WTC11 (cell line): Measurements from ENCODE around the gene TLE3. TPM values are rescaled to one million over a fixed set of nuclear protein-coding genes. Genes with fewer than 3 reads are reported as not detected.
A peak's percentile ranks its signal among the peaks of the same experiment; 100 is the strongest.

ENCODE experiments used
- ATAC-seq: fragments of 200-7000 bp; cut with Tn5 transposase; 2 replicates; pipeline ENCODE4 v1.10.0; 2021; ENCODE audit warnings: mild to moderate bottlenecking, moderate library complexity
- CTCF ChIA-PET: fragments of 300-600 bp; sonication (Branson Sonifier 250); formaldehyde crosslinking; loops from one replicate; lab custom pipeline; 2021; ENCODE audit warnings: antibody characterized with exemption; lab: Charles Lee
- POLR2A ChIA-PET: fragments of 350-600 bp; sonication (Branson Sonifier 250); formaldehyde crosslinking; loops from one replicate; lab custom pipeline; 2021; ENCODE audit warnings: antibody characterized with exemption; lab: Charles Lee
- DNase-seq: peaks from one replicate; pipeline ENCODE4 v3.0.0; 2021; ENCODE audit warnings: low spot score
- H3K27ac Mint-ChIP-seq: 2 replicates; pipeline ENCODE4 v1.8.0; 2021; ENCODE audit warnings: mixed read lengths
- H3K27me3 Mint-ChIP-seq: 2 replicates; pipeline ENCODE4 v1.8.0; 2021; ENCODE audit warnings: low read depth, mild to moderate bottlenecking, moderate library complexity, mixed read lengths
- H3K36me3 Mint-ChIP-seq: 2 replicates; pipeline ENCODE4 v1.8.0; 2021; ENCODE audit warnings: mixed read lengths
- H3K4me1 Mint-ChIP-seq: 2 replicates; pipeline ENCODE4 v1.8.0; 2022; ENCODE audit warnings: mixed read lengths
- H3K4me3 Mint-ChIP-seq: 2 replicates; pipeline ENCODE4 v1.8.0; 2021; ENCODE audit warnings: mild to moderate bottlenecking, moderate library complexity, mixed read lengths
- H3K9me3 Mint-ChIP-seq: 2 replicates; pipeline ENCODE4 v1.8.0; 2021; ENCODE audit warnings: mixed read lengths
- ARID4B ChIP-seq: sonication (generic); formaldehyde crosslinking; IDR thresholded peaks from 2 replicates; pipeline ENCODE4 v1.8.0; 2023; ENCODE audit warnings: missing genetic modification reagents, mild to moderate bottlenecking, borderline replicate concordance
- ATF1 ChIP-seq: sonication (generic); formaldehyde crosslinking; IDR thresholded peaks from 2 replicates; pipeline ENCODE4 v1.8.1; 2023; ENCODE audit warnings: mild to moderate bottlenecking, moderate library complexity, missing genetic modification reagents
- EMX1 ChIP-seq: fragments of 250-450 bp; sonication (Bioruptor Pico); IDR thresholded peaks from 2 replicates; pipeline ENCODE4 v1.8.0; 2021; ENCODE audit warnings: mild to moderate bottlenecking
- ERG ChIP-seq: fragments of 250-450 bp; sonication (Bioruptor Pico); IDR thresholded peaks from 2 replicates; pipeline ENCODE4 v1.8.0; 2021; ENCODE audit warnings: mild to moderate bottlenecking
- IRF2 ChIP-seq: sonication (generic); formaldehyde crosslinking; IDR thresholded peaks from 2 replicates; pipeline ENCODE4 v1.8.0; 2022; ENCODE audit warnings: low read depth, missing genetic modification reagents, borderline replicate concordance
- OVOL2 ChIP-seq: fragments of 250-450 bp; sonication (Bioruptor Pico); IDR thresholded peaks from 2 replicates; pipeline ENCODE4 v1.9.0; 2021; ENCODE audit warnings: mild to moderate bottlenecking, borderline replicate concordance
- PRRX2 ChIP-seq: fragments of 250-450 bp; sonication (Bioruptor Pico); IDR thresholded peaks from 2 replicates; pipeline ENCODE4 v1.8.0; 2021; ENCODE audit warnings: mild to moderate bottlenecking
- TP53 ChIP-seq: sonication (generic); formaldehyde crosslinking; IDR thresholded peaks from 2 replicates; pipeline ENCODE4 v1.8.1; 2023; ENCODE audit warnings: mild to moderate bottlenecking, missing genetic modification reagents
- total RNA-seq: library from RNA; stranded (reverse); gene quantifications from 3 replicates; pipeline ENCODE4 v1.2.3, GENCODE V29; 2021
- TF ChIP-seq, protein P1 (sequence below): sonication (generic); formaldehyde crosslinking; conservative IDR thresholded peaks from 2 replicates; pipeline ENCODE4 v1.8.1; 2022; ENCODE audit warnings: mild to moderate bottlenecking, missing genetic modification reagents
- TF ChIP-seq, protein P2 (sequence below): sonication (generic); formaldehyde crosslinking; IDR thresholded peaks from 2 replicates; pipeline ENCODE4 v1.8.0; 2023; ENCODE audit warnings: missing genetic modification reagents
- TF ChIP-seq, protein P3 (sequence below): fragments of 250-450 bp; sonication (Bioruptor Pico); IDR thresholded peaks from 2 replicates; pipeline ENCODE4 v1.9.0; 2021; ENCODE audit warnings: mild to moderate bottlenecking, borderline replicate concordance

TLE3 gene
- total RNA-seq, 1 experiment from 2014 or later: 78.7 TPM

DNA sequence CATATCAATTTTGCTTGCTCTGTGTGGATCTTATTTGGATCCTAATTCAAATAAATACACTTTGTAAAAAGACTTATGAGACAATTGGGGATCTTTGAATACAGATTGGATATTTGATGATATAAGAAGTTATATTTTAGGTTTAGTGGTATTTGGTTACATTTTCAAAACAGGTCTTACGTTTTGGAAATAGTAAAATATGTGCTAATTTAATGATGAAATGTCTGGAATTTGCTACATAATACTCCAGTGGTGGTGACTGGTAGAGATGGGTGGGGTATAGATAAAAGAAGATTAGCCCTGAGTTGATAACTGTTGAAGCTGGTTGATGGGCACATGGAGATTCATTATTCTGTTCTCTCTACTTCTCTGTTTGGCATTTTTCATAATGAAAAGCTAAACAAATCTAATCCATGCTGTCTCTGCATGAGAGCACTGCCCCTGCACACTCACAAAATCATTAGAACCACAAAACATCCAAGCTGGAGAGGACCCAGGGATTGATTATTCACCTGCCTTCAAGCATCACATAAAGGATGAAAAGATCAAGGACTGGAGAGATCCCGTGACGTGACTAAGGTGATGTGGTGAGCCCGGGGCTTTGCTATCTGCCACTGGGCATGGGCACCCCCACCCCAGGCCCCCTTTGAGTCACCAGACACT is 58.9 kb downstream of the TLE3 start (continued):
- TF ChIP-seq, protein P1, sequence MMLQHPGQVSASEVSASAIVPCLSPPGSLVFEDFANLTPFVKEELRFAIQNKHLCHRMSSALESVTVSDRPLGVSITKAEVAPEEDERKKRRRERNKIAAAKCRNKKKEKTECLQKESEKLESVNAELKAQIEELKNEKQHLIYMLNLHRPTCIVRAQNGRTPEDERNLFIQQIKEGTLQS (CRISPR knock-in tag): no peak
- no peak for TF ChIP-seq IRF2 (CRISPR knock-in tag)

DNA sequence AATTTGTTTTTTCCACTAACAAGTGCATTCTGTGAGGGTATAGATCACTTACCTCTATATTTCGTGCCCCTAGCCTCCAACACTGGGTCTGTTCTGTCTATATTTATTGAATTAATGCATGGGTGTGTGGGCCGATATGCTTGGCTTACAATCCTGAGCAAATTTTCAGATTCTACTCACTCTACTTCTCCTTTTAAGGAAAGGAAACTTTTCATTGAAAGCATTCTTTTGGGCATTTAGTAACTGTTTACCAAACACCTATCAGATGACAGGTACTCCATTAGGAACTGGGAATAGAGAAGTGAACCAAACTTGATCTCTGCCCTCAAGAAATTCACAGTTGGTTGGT is 60.5 kb downstream of the TLE3 start:
- ChIA-PET POLR2A (no interaction called here), CTCF (interaction anchor here (0.5 to 0.9 kb wide), 2 partner anchors 328 to 559 kb away, joined by 3 read pairs; no protein-coding TSS in a partner anchor)

DNA sequence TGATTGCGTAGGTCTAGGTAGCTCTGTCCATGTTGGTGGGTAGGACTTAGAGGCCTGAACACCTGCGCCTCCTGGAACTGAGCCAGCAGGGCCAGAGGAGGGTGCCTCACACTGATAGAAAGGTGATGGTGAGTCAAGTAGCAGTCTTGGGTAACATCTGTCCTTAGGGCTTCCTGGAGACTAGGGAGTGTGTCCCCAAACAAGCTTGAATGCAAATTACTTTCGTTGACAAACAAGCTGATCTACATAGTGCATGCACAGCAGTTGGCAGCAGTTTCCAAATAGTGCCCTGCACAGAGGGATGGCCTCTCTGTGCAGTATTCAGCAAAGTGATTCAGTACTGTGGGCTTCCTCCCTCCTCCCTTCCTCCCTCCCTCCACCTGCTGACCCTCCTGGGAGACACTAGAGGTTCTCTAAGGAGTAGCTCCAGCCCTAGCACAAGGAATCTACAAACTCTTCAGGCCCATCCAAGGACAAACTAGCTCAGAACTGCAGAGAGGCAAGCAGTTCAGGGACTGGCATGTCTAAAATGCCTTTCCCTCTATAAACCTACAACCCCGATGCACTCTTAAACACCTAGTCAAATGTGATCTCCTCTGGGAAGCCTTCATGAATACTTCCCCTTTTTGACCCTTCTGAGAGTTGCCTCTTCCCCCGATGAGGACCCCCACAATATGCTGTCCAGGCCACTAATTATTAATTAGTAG is 61.0 kb downstream of the TLE3 start:
- H3K9me3 Mint-ChIP-seq: no peaks in the 10 kb centered on the region; the same call in 1 of the 2 replicates
- H3K4me1 Mint-ChIP-seq: peaks cover 11% of the 10 kb centered on the region
- ChIA-PET POLR2A (no interaction called here), CTCF (interaction anchor here (0.5 to 0.9 kb wide), 2 partner anchors 328 to 558 kb away, joined by 3 read pairs; no protein-coding TSS in a partner anchor)
- H3K4me3 Mint-ChIP-seq: no peak overlapping the region
- H3K27ac Mint-ChIP-seq: no peak overlapping the region
- peak; percentile 30 for ATAC-seq
- H3K27me3 Mint-ChIP-seq: no peaks in the 10 kb centered on the region
- no peaks in the 10 kb centered on the region for H3K36me3 Mint-ChIP-seq
- no peak for DNase-seq
- TF ChIP-seq PRRX2 (CRISPR knock-in tag) (no peak), TP53 (CRISPR knock-in tag) (no peak), ARID4B (CRISPR knock-in tag) (no peak), ATF1 (CRISPR knock-in tag) (no peak), EMX1 (no peak), OVOL2 (CRISPR knock-in tag) (no peak)
- TF ChIP-seq, protein P2, sequence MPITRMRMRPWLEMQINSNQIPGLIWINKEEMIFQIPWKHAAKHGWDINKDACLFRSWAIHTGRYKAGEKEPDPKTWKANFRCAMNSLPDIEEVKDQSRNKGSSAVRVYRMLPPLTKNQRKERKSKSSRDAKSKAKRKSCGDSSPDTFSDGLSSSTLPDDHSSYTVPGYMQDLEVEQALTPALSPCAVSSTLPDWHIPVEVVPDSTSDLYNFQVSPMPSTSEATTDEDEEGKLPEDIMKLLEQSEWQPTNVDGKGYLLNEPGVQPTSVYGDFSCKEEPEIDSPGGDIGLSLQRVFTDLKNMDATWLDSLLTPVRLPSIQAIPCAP (CRISPR knock-in tag): no peak

More for the DNA sequence above, 60.5 kb downstream of the TLE3 start:
- no peaks in the 10 kb centered on the region; the same call in 1 of the 2 replicates for H3K9me3 Mint-ChIP-seq
- no peaks in the 10 kb centered on the region for H3K27me3 Mint-ChIP-seq
- H3K27ac Mint-ChIP-seq: no peak overlapping the region
- H3K4me1 Mint-ChIP-seq: peaks cover 10% of the 10 kb centered on the region
- ATAC-seq: no peak
- no peak for DNase-seq
- no peaks in the 10 kb centered on the region for H3K36me3 Mint-ChIP-seq
- TF ChIP-seq, protein P3, sequence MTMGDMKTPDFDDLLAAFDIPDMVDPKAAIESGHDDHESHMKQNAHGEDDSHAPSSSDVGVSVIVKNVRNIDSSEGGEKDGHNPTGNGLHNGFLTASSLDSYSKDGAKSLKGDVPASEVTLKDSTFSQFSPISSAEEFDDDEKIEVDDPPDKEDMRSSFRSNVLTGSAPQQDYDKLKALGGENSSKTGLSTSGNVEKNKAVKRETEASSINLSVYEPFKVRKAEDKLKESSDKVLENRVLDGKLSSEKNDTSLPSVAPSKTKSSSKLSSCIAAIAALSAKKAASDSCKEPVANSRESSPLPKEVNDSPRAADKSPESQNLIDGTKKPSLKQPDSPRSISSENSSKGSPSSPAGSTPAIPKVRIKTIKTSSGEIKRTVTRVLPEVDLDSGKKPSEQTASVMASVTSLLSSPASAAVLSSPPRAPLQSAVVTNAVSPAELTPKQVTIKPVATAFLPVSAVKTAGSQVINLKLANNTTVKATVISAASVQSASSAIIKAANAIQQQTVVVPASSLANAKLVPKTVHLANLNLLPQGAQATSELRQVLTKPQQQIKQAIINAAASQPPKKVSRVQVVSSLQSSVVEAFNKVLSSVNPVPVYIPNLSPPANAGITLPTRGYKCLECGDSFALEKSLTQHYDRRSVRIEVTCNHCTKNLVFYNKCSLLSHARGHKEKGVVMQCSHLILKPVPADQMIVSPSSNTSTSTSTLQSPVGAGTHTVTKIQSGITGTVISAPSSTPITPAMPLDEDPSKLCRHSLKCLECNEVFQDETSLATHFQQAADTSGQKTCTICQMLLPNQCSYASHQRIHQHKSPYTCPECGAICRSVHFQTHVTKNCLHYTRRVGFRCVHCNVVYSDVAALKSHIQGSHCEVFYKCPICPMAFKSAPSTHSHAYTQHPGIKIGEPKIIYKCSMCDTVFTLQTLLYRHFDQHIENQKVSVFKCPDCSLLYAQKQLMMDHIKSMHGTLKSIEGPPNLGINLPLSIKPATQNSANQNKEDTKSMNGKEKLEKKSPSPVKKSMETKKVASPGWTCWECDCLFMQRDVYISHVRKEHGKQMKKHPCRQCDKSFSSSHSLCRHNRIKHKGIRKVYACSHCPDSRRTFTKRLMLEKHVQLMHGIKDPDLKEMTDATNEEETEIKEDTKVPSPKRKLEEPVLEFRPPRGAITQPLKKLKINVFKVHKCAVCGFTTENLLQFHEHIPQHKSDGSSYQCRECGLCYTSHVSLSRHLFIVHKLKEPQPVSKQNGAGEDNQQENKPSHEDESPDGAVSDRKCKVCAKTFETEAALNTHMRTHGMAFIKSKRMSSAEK (CRISPR knock-in tag): no peak
- TF ChIP-seq ERG (CRISPR knock-in tag): no peak
- no peak overlapping the region for H3K4me3 Mint-ChIP-seq
